Right renal cortex interstitium (tissue), 3 donors: ENCODE data around the gene ATP5F1C. TPM values are rescaled to one million over a fixed set of nuclear protein-coding genes. Genes with fewer than 3 reads are reported as not detected.
"Not testable (repeated sequence)": the region's sequence is repeated elsewhere in the genome, so short reads cannot be mapped to it uniquely, and the experiment has no call there.

Experiments used
- DNase-seq, 3 donors: peaks; one replicate each; pipeline ENCODE4 v3.0.0-alpha.2; 2013; ENCODE audit warnings: low read depth in 3 of 3, low spot score in 2 of 3
- polyA plus RNA-seq, 3 donors: library from polyadenylated mRNA; unstranded; fragments of 120-200 nt; gene quantifications; one replicate each; pipeline ENCODE4 v1.2.1, GENCODE V29; 2013; ENCODE audit not compliant: insufficient read length in 3 of 3

ATP5F1C gene
- polyA plus RNA-seq: 100 to 1,000 TPM; 426 to 453 (median 442) TPM

- DNase-seq: peak; percentile 92 to 96 (median 93)
Observed at GRCh38 chr10:7787857-7788638, at the start of gene ATP5F1C, which contains the start of gene KIN. TSS of gene ATP5F1C (plus strand) at chr10:7788177. CDS start at chr10:7788208, 31 bp downstream. TSS of gene KIN (minus strand) at chr10:7787993. CDS start at chr10:7787933, 60 bp downstream.

GRCh38 chr10:7738536-7739407 is 49.2 kb upstream of the ATP5F1C start:
- no peak for DNase-seq

GRCh38 chr10:7744307-7744706 is 43.7 kb upstream of the ATP5F1C start:
- DNase-seq: no peak

- not testable (repeated sequence) for DNase-seq
Observed at GRCh38 chr10:7748637-7749036, 39.3 kb upstream of the ATP5F1C start.

- DNase-seq: no peak
Observed at GRCh38 chr10:7750222-7750621, 37.8 kb upstream of the ATP5F1C start.

- no peak for DNase-seq
Observed at GRCh38 chr10:7752251-7752650, 35.7 kb upstream of the ATP5F1C start.

GRCh38 chr10:7755103-7755502 is 32.9 kb upstream of the ATP5F1C start:
- DNase-seq: no peak

- DNase-seq: no peak
Observed at GRCh38 chr10:7756360-7756992, 31.5 kb upstream of the ATP5F1C start.

GRCh38 chr10:7763929-7764328 is 24.0 kb upstream of the ATP5F1C start:
- DNase-seq: no peak

- DNase-seq: no peak
Observed at GRCh38 chr10:7766241-7766640, 21.7 kb upstream of the ATP5F1C start.

GRCh38 chr10:7767209-7767608 is 20.8 kb upstream of the ATP5F1C start:
- no peak for DNase-seq

- DNase-seq: no peak
Observed at GRCh38 chr10:7768417-7768816, 19.6 kb upstream of the ATP5F1C start.

GRCh38 chr10:7773845-7774801 is 13.9 kb upstream of the ATP5F1C start:
- no peak for DNase-seq

- DNase-seq: no peak
Observed at GRCh38 chr10:7776777-7777176, 11.2 kb upstream of the ATP5F1C start.

GRCh38 chr10:7782194-7782593 is 5.8 kb upstream of the ATP5F1C start:
- not testable (repeated sequence) for DNase-seq

- DNase-seq: no peak
Observed at GRCh38 chr10:7786430-7786829, 1.5 kb upstream of the ATP5F1C start.

- DNase-seq: no peak
Observed at GRCh38 chr10:7787150-7787856, 674 bp upstream of the ATP5F1C start.

- peak in 2 of 3 donors; percentile 29 to 32 for DNase-seq
Observed at GRCh38 chr10:7788639-7789286, 786 bp downstream of the ATP5F1C start.

- no peak for DNase-seq
Observed at GRCh38 chr10:7789390-7789789, 1.4 kb downstream of the ATP5F1C start.
